GM13977 (cell line): ENCODE data around the gene UBE2Q2.
"Not testable (repeated sequence)": the region's sequence is repeated elsewhere in the genome, so short reads cannot be mapped to it uniquely, and the experiment has no call there.

Experiments
- DNase-seq: peaks from one replicate; pipeline ENCODE4 v3.0.0; 2012; ENCODE audit warnings: low spot score
- in situ Hi-C: fragments of 300-500 bp; cut with MboI; formaldehyde crosslinking; loops from one replicate; pipeline ENCODE4 v1.12.0; 2022; ENCODE audit warnings: low sequenced_read_pairs, low pct_unique_long_range_greater_than_20kb, mixed read lengths, inconsistent platforms; ENCODE audit not compliant: unreplicated experiment
- TF ChIP-seq, protein P1 (sequence below): IDR thresholded peaks from 2 replicates; pipeline ENCODE4 v1.5.1; 2012; ENCODE audit warnings: mild to moderate bottlenecking, control low read depth; ENCODE audit not compliant: insufficient read depth; ENCODE audit errors: extremely low read depth, missing control alignments

Gene UBE2Q2

DNA sequence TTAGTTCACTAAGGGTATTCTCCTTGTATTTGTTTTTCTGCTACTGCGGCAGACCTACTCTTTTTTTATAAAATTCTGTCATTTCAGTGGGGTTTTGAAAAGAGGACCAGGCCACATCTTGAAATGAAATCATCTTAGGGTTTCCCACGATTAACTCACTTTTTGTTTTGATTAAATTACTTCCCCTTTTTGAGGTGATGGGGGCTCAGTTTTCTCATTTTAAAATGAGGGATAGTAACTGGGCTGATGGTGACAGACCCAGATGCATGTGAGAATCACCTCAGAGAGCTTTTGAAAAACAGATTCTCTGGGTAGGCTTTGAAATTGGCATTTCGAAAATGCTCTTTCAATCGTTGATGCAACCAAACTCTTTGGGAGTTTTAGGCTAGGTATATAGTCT, 24.2 kb downstream of the UBE2Q2 start:
- no peak for DNase-seq
- in situ Hi-C loops = no loop called here
- TF ChIP-seq, protein P1, sequence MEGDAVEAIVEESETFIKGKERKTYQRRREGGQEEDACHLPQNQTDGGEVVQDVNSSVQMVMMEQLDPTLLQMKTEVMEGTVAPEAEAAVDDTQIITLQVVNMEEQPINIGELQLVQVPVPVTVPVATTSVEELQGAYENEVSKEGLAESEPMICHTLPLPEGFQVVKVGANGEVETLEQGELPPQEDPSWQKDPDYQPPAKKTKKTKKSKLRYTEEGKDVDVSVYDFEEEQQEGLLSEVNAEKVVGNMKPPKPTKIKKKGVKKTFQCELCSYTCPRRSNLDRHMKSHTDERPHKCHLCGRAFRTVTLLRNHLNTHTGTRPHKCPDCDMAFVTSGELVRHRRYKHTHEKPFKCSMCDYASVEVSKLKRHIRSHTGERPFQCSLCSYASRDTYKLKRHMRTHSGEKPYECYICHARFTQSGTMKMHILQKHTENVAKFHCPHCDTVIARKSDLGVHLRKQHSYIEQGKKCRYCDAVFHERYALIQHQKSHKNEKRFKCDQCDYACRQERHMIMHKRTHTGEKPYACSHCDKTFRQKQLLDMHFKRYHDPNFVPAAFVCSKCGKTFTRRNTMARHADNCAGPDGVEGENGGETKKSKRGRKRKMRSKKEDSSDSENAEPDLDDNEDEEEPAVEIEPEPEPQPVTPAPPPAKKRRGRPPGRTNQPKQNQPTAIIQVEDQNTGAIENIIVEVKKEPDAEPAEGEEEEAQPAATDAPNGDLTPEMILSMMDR = no peak

DNA sequence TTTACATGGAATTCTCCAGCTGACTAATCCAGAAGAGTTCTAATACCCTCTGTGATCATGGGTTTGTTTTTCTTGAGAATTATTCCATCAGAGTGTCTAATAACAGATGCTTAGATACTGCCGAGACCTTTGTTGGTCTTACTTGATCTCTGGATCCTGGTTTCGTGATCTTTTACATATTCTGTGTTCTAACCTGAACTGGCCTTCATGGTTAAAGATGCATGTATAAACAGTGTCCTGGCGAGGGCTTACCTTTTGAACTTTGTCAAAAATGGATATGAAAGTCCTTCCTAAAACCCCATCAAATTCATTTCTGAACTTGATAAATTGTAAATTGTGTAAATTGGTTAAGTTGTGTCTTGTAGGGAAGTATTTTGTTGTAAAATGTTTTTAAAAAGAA, 24.8 kb downstream of the UBE2Q2 start:
- no peak for DNase-seq
- in situ Hi-C loops = no loop called here
- TF ChIP-seq, protein P1 = no peak

DNA sequence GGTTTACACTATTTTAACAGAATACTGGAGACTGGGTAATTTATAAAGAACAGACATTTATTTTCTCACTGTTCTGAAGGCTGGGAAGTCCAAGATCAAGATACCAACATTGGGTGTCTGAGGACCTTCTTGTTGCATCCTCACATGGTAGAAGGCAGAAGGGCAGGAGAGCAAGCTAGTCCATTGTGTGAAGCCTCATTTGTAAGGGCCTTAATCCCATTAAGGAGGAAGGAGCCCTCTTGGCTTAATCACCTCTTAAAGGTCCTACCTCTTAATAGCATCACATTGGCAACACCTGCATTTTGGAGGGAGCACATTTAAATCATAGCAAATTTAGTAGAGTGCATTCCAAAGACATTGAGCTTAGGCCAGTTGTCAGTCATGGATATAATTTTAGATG, 26.2 kb downstream of the UBE2Q2 start:
- DNase-seq = no peak
- TF ChIP-seq, protein P1 = no peak
- in situ Hi-C loops = no loop called here

DNA sequence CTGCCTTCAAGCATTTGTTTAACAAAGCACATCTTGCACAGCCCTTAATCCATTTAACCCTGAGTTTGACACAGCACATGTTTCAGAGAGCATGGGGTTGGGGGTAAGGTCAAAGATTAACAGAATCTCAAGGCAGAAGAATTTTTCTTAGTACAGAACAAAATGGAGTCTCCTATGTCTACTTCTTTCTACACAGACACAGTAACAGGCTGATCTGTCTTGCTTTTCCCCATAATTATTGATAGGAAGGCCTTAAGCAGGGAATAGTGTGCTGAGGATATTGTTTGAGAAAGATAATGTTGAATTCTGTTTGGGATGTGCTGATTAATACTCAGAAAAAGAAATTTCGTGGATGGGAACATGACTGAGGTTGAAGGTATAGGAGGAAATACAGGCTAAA, 28.3 kb downstream of the UBE2Q2 start:
- in situ Hi-C loops, DNase-seq: not testable (repeated sequence)

DNA sequence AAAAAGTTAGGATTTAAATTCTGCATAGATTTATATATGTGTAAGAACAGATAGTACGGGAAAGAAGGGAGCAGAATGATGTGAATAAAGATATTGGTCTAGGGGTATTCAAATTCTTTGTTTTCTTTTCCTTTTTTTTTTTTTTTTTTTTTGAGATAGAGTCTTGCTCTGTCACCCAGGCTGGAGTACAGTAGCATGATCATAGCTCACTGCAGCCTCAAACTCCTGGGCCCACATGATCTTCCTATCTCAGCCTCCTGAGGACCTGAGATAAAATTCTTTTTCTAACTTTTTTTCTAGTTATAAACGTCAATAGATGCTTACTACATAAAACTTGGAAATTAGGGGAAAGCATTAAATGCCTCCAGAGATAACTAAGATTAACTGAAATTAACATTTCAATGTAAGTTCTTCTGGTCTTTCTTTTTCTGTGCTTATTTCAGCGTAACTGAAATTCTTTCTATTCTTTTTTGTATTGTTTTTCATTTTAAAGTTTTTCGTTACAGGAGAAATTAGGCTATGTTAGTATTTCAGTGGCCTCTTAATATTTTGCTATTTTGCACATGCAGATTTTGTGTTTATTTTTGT, 29.2 kb downstream of the UBE2Q2 start:
- TF ChIP-seq, protein P1 = no peak
- DNase-seq = no peak
- in situ Hi-C loops = no loop called here

DNA sequence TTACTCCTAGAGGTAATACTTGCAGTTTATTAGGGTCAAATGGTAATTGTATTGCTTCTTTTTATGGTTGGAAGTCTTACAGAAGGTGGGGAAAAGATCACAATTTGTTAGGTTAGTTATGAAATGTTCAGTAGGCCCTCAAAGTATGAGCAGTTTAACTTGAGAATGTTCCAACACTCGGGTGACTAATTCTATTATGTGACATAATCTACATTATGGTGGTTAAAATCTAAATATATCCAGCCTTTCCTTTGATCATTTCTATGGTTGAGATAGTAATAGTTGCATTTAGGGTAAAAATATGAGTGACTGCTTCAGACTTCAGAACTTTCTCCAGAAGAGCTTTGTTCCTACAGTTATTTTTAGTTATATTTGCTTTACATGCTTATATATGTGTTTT, 40.8 kb downstream of the UBE2Q2 start:
- TF ChIP-seq, protein P1 = no peak
- in situ Hi-C loops = no loop called here
- no peak for DNase-seq

DNA sequence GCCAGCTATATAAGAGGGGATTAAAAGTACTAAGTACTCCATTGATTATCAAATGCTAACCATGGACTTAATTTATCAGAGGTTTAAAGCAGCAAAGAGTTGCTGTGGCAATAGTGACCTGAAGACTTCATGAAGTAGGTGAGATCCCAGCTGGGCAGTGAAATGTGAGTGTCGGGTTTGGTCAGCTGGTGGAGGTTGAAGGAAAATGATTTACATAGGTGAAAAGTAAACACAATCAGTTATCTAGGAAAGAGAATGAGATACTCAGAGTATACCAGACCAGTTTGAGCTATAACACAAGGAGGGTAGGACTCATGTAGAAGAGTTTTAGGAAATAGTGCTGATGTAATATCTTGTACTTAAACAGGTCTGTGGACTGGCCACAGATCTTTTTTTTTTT, 43.9 kb downstream of the UBE2Q2 start:
- TF ChIP-seq, protein P1 = no peak
- in situ Hi-C loops = no loop called here

More for the DNA sequence above, 43.9 kb downstream of the UBE2Q2 start:
- DNase-seq = no peak
